Activated CD4-positive, CD25-positive, alpha-beta regulatory T cell (primary cell): Measurements from ENCODE around the gene IFT80.
A peak's percentile ranks its signal among the peaks of the same experiment; 100 is the strongest.

ENCODE experiments used
- DNase-seq, 4 experiments: peaks; one replicate each; lab custom pipeline; 2025; lab: John Stamatoyannopoulos, UW

Gene IFT80

GRCh38 chr3:160400702-160401150, 1.7 kb upstream of the IFT80 start:
- DNase-seq, result peak in 1 of 4 experiments; percentile 5

GRCh38 chr3:160400030-160400701, 1.1 kb upstream of the IFT80 start:
- peak in 1 of 4 experiments; percentile 10 for DNase-seq

- DNase-seq, result no peak
Measured at GRCh38 chr3:160398820-160399124, 253 bp downstream of the IFT80 start.

DNA sequence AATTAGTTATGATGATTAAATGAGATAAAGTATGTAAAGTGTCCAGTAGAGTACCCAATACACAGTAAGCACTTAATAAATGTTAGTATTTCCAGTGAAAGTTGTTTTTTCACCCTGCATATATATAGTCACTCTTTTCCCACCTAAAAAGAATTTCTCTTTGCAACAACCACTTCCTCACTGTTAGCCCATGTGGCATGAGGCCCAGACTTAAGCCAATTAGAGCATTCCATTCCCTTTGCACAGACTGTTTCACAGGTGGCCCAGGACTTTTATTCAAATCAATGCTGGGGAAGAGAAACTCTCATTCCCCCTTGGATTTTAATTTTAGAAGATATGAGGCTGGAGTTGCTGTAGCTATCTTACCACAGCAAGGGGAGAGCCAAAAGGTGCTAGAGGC, 3.7 kb downstream of the IFT80 start:
- DNase-seq, result no peak

DNA sequence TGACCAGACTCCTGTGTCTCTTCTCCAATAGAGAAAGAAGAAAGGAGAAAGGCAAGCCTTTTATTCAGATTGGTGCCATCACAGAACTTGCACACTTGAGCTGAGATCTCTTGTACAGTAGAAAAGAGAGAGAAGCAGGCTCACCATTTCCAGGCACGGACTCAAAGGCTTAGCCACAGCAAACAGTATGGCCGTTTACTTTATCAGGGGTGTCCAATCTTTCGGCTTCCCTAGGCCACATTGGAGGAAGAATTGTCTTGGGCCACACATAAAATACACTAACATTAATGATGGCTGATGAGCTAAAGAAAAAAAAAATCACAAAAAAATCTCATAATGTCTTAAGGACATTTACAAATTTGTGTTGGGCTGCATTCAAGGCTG, 5.0 kb downstream of the IFT80 start:
- no peak for DNase-seq

GRCh38 chr3:160393346-160394008, 5.5 kb downstream of the IFT80 start:
- no peak for DNase-seq

DNA sequence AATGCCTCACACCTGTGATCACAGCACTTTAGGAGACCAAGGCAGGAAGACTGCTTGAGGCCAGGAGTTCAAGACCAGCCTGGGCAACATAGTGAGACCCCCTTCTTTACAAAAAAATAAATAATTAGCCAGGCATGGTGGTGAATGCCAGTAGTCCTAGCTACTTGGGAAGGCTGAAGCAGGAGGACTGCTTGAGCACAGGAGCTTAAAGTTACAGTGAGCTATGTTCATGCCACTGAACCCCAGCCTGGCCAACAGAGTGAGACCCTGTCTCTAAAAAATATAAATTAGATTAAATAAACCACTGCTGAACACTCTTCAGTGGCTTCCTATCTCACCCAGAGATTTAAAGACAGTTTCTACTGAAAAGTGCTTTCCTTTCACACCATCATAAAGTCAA, 6.2 kb downstream of the IFT80 start:
- no peak for DNase-seq

DNA sequence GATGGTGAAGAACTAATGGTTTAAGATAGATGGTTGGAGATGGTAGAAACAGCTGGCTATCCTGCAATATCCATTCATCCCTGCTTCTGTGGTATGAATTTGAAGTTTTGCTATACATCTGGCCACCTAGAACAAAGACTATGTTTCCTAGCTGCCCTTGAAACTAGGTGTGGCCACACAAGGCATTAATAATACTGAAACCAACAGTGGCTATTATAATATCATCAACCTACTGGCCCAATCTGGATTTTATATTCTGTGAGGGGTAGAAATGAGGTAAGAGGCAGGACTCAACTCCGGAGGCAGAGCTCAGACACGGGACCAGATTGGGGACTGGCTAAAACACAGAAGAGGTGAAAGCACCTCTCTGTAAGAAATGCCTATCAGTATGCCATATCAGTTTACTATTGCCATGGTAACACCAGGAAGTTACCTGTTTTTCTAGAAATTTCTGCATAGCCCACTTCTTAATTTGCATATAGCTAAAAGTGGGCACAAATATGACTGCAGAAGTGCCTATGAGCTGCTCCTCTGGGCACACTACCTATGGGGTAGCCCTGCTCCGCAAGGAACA, 8.4 kb downstream of the IFT80 start:
- no peak for DNase-seq

DNA sequence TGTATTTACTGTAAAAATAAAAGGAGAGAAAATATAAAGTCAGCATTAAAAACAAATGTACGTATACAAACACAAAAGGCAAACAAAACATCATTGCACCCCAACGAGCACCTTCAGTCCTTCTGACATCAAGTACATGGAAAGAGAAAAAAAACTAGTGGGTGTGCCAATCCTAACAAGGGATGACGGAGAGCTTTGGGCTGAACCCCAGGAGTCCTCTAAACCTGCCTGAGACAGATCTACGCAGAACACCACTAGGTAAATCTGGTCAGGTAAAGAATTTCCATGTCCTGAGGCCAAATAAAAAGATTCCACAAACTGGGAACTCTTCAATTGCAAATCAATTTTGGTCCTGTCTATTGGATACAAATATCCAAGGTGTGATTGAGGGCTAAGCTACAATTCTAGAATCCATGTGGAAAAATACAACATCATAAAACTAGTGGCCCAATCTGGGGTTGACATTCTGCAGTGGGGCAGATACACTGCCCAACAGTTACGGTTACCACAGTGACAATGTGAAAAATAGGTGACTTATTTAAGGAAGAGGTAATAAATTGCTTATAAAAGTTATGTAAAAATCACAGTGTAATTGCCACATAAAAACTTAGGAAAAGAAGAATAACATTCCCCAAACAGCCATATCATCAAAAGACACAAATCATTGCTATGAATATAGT, 14.2 kb downstream of the IFT80 start:
- DNase-seq, result no peak

DNA sequence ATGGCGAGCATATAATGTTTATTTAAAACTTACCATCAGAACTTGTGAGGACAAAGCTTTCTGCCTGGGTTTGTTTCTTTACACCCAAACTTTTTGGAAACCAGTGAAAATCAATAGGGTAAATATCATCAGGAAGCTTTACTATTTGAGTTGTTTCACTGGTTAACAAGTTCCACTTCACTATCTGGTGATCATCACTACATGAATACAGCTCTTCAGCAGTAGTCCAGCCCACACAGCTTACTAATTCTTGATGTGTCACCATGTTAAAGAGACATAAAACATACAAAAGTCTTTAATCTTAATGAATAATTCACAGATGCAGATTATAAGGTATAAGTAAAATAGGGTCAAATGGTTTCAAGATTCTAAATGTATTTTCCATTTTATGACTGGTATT, 17.6 kb downstream of the IFT80 start:
- DNase-seq, result no peak

DNA sequence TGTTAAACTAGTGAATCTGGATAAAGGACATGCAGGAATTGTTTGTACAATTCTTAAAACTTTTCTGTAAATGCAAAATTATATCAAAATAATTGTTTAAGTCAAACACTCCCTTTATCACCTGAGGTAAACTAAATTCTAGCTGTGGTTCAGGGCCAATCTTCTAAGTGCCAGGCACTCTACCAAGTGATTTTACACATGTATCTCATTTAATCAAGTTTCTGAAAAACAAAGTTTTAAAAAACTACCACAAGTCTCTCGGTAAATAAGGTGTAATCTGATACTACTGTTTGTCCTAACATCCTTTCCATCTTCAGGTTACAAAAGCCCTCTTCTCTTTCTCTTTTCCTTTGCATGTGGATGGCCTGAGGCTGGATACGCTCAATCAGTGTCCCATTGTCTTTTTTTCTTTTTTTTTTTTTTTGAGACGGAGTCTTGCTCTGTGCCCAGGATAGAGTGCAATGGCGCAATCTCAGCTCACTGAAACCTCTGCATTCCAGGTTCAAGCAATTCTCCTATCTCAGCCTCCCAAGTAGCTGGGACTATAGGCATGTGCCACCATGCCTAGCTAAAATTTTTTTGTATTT, 19.3 kb downstream of the IFT80 start:
- DNase-seq, result no peak

- DNase-seq, result no peak
Measured at GRCh38 chr3:160378331-160379109, 20.5 kb downstream of the IFT80 start.

DNA sequence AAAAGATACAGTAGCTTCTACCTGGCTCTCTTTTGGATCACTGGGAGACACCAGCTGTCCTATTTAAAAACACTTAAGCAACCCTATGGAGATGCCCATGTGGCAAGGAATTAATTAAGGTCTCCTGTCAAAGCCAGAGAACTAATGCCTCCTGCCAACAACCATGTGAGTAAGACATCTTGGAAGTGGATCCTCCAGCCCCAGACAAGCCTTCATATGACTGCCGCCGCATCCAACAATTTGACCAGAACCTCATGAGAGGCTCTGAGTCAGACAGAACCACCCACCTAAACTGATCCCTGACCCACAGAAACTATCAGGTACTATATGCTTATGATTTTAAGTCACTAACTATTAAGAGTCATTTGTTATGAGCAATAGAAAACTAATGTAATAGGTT, 22.3 kb downstream of the IFT80 start:
- no peak for DNase-seq

DNA sequence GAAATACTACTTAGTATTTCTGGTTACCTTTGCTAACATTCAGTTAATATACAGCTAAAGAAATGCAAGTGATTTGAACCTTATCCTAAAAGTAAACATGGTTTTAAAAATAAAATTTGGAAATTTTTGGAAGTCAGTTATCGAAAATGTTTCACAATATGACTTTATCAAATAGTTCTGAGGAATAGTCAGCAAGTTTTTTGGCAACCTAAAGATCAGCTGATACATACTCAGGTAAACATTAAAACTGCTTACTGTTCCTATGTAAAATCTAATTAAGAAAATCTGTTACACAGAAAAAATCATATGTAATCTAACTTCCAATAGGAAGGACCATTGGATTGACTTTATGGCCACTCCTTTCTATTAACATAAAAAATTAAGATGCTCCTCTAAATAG, 24.1 kb downstream of the IFT80 start:
- no peak for DNase-seq

DNA sequence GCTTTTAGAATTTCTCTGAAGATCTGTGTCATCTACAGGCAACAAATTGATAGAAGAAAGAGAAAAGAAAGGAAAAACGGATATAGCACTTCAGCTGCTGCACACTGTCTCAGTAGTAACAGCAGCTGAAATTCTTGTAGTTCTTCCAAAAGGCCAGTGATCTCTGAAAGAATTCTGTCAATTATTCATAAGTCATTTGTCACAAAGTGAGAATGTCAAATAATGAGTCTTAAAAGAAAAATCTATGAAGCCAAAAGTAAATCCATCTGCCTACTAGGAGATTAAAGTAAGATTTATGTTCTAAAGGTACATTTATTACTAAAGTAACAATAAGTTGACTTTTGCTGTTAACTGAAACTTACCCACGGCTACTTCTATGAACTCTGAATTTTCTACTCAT, 24.6 kb downstream of the IFT80 start:
- no peak for DNase-seq

- DNase-seq, result no peak
Measured at GRCh38 chr3:160373655-160374054, 25.4 kb downstream of the IFT80 start.

- no peak for DNase-seq
Measured at GRCh38 chr3:160372780-160373179, 26.2 kb downstream of the IFT80 start.

- DNase-seq, result no peak
Measured at GRCh38 chr3:160370987-160371857, 27.8 kb downstream of the IFT80 start.

- no peak for DNase-seq
Measured at GRCh38 chr3:160369784-160370183, 29.2 kb downstream of the IFT80 start.

DNA sequence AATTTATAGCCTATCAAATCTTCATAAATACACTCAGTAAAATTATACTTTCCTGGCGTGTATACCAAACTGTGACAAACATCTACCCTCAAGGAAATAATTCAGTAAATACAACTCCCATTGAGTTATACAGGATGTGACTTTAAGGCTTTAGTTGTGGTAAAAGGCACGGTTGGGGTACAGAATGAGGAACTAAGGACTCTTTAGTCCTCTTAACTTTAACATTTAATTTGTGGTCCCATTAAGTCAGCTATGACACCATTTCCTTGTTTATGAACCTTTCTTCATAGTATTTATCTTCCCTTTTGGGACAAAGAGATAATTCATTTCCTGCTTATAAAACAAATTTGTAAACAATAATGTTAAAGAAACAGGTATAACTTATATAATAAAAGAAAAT, 30.2 kb downstream of the IFT80 start:
- no peak for DNase-seq
